AG08396 (cell line): ENCODE data around the gene SLC25A31.
A peak's percentile ranks its signal among the peaks of the same experiment; 100 is the strongest.

Experiments
- DNase-seq: peaks from one replicate; pipeline ENCODE4 v3.0.0; 2012; ENCODE audit warnings: low spot score, mixed read lengths

Gene SLC25A31

DNA sequence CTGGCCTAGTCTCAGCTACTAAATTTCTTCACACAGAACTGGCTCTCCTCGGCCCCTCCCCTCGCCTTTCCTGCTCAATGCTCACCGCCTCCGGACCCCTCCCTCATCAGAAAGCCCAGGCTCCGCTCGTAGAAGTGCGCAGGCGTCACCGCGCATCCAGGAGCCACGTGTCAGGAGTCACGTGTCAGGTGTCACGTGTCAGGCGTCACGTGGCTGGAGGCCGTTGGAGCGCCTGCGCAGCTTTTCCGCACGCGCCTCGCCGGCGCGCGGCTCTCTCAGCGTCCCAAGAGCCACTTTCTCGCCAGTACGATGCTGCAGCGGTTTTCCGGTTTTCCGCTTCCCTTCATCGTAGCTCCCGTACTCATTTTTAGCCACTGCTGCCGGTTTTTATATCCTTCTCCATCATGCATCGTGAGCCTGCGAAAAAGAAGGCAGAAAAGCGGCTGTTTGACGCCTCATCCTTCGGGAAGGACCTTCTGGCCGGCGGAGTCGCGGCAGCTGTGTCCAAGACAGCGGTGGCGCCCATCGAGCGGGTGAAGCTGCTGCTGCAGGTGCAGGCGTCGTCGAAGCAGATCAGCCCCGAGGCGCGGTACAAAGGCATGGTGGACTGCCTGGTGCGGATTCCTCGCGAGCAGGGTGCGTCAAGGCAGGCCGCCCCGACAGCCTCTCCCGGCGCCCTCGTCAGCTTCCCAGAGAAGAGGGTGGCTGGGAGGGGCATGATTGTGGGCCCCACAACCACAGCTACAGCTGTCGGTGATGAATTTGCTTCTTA lies at the start of gene SLC25A31:
Gene SLC25A31 (plus strand): TSS at position 259 of the 772 bp plus-strand sequence. CDS start 146 bp downstream, at position 405.
- DNase-seq = no peak

DNA sequence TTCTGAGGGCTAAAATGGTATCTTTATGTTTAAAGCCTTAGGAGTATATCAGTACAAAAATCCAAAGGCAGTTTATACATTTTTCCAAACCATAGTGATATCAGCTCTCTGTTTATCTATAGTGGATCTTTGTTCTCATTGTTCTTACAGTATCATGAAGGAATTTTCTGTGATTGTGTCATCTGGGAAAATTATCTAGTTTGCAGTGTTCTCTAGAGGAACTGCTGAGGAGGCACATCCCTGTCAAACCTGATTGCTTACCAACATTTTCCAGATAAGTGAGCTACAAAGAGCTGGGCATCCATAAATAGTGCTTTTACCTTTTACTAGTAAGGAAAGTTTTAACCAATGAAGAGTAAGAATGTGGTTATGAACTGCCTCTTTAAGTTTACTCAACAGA lies 44.9 kb upstream of the SLC25A31 start:
- no peak for DNase-seq

DNA sequence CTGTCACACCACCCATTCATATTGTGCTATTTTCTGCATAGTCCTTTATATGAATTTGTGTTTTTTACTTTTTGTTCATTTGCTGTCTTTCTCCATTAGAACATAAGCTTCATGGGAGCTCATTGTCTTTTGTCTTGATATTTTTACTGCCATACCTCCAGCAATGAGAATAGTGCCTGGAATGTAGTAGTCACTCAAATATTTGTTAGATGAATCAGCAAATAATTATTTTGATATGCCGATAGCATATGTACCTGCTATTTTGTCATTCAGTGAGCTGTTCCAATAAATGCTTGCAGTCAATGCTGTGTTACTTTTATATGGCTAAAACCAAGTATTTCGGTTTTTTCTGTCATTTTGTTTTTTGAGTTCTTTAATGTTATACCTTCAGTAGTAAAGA lies 43.5 kb upstream of the SLC25A31 start:
- DNase-seq = no peak

DNA sequence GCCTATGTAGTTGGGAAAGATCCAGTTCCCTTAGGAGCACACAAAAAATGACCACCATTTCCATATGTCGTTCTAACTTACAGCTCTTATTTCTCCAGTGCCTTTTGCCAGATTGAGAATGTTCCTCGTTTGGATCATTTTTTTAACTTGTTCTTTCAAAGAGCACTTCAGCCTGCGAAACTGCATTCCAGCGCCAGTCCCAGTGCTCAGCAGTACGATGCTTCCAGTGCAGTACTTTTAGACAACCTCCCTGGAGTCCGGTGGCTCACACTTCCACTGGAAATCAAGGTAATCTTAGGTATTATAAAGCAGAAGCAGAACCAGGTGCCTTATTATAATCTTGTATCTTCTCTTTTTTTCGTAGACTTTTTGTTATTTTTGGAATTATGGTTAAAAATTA lies 42.6 kb upstream of the SLC25A31 start:
- DNase-seq = no peak

DNA sequence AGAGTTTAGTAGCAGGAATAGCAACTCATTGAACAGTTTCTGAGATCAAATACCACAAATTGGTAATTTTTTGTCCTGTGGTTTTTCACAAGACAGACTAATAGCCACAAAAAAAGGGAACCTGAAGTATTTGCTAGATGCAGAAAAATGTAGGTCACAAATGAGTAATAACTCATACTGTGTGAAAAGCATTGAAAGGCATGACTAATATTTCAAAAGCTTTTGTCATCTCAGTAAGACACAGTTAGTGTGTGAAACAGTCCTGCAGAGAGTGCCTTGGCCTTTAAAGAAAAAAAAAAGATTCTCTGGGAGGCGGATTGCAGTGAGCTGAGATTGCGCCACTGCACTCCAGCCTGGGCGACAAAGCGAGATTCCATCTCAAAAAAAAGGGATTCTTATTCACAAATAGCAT lies 31.4 kb upstream of the SLC25A31 start:
- peak; percentile 27 for DNase-seq

DNA sequence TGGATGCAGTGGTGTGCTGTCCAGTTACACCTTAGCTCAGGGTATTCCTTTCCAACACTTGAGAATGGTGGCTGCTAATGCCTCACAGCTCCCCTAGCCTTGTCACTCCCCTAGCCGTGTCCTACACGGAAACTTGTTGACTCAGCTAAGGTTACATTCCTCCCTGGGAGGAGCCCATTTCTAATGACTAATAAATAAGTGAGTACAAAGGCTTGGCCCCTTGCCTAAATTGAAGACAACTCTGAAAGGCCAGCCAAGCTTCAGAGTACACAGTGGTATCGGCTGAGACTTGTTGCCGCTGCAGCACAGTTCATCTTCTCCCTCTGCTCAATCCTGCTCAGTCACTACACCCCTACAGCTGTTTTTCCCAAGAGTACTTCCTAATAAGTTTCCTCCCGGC lies 21.2 kb upstream of the SLC25A31 start:
- peak; percentile 41 for DNase-seq

DNA sequence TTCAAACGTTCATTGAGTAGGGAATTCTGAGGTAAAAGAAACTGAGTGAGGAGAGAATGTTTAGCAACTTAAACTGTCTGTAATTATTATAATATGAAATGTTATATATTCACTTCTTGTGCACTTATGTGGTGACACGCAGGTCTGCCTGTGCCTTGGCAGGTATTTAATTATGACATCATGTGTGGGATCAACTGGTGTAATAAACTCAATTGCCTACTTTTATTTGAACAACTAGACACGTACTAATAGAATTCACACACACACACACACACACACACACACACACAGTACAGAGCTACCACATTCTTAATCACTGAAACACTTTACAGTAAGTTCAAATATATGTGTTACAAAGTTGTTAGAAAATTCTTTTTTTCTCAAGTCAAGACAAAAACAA lies 20.7 kb upstream of the SLC25A31 start:
- no peak for DNase-seq

DNA sequence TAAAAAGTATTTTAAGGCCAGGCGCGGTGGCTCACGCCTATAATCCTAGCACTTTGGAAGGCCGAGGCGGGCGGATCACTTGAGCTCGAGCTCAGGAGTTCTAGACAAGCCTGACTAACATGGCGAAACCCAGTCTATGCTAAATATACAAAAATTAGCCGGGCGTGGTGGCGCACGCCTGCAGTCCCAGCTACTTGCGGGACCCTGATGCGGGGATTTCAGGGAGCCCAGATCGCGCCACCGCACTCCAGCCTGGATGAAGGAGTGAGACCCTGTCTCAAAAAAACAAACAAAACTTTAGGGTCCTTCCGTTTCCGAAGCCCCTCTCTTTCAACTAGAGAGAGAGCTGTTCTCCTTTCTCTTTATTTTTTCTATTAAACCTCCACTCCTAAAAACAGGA lies 1.2 kb downstream of the SLC25A31 start:
- no peak for DNase-seq

DNA sequence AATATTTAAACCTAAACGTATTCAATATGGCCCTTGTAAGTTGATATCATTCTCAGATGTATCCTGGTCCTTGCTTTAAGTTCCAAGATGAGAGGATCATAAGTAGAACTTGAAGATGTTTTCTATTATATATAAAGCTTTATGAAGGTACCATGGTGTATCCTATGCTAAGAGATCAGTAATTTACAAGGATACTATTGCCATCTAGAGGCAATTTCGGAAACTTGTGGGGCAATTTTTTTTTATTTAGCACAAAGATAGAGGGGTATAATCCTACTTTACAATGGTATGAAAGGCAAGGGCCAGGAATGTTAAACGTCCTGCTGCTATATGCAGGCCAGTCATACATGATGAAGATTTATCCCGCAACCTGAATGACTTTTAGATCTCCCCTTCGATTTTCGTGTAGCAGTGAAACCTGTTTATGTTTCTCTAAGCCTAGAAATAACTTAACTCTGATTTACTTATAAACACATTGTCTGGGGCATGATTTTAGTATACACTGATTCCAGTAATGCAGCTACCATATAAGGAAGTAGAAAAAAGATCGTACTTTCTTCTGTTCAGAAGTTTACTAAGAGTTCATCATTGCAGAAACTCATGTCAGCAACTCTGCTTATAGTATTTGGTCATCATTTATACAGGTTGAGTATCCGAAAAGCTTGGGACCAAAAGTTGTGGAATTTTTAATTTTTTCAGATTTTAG lies 2.6 kb downstream of the SLC25A31 start:
- peak; percentile 66 for DNase-seq

DNA sequence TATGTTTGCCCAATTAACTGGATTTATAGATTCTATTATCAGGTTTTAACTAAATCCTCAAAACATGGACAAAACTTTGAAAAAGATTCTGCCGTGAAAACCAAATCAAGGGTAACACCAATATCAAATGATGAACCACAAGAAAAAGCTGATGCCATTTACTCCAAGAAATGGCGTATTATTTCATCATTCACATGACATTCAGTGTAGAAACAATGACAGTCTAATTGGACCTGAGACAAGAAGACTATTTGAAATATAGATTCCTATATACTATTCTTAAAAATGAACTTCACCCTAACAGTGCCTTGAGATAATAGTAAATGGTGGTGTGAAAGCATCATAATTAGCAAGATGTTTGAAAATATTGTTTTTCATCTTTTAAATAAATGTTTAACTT lies 4.8 kb downstream of the SLC25A31 start:
- no peak for DNase-seq

DNA sequence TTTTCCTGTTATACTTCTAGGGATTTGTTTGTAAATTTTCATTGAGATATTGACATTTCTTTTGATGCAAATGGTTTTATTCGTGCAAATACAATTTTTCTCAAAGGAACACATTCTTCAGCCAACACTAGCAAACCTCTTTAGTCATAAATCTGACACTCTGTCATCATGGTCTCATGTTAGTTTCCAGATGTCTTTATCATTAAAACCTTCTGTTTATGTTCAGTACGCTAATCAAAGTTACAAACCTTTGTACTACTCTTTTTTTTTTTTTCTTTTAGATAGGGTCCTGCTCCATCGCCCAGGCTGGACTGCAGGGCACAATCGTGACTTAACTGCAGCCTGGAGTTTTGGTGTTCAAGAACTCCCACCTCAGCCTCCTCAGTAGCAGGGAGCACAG lies 7.1 kb downstream of the SLC25A31 start:
- DNase-seq = no peak

DNA sequence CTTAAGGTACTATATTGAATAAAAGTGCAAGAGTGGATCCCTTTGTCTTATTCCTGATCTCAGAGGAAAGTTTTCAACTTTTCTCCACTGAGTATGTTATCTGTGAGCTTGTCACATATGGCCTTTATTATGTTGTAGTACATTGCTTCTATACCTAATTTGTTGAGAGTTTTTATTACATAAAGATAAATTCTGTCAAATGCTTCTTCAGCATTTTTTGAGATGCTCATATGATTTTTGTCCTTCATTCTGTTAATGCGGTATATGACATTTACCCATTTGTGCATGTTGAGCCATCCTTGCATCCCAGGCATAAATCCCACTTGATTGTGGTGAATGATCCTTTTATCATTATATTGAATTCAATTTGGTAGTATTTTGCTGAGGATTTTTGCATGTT lies 11.0 kb downstream of the SLC25A31 start:
- DNase-seq = no peak

DNA sequence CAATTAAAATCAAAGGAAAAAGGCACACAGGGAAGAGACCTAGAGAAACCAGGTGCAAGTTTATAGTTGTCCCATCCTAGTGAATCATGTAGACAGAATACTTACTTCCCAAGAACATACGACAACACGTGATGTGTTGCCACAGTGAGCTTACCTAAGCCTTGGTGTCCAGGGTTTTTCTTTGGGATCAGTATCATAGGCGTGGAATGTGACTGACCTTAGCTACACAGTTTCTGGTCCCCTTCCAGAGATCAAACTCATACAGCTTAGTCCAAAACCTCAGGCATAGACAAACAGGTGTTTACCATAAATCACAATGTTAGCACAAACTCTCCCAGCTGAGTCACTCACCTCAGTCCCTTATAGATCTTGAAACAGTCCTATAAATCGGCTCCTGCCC lies 17.7 kb downstream of the SLC25A31 start:
- no peak for DNase-seq

DNA sequence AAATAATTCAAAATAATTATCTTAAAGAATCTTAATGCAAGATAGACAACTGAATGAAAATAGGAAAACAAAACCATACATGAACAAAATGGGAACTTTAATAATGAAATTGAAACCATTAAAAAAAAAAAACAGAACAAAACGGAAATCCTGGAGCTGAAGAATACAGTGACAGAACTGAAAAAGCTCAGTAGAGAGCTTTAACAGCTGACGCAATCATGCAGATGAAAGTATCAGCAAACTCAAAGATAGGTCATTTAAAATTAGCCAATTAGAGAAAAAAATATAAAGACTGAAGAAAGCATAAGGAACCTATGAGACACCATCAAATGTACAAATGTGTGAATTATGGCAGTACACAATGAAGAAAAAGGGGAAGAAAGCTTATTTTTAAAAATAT lies 18.8 kb downstream of the SLC25A31 start:
- DNase-seq = no peak

DNA sequence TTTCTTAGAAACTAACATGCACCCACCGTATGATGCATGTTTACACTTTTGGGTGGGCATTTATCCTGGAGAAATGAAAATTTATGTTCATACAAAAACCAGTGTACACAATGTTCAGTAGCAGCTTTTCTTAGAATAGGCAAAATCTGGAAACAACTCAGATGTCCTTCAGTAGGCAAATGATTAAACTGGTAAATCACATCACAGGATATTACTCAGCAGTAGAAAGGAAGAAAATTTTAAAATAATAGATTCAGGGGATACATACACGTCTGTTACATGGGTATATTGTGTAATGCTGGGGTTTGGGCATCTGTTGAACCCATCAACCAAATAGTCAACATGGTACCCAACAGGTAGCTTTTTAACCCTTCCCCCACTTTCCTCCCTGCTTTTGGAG lies 26.7 kb downstream of the SLC25A31 start:
- DNase-seq = no peak

DNA sequence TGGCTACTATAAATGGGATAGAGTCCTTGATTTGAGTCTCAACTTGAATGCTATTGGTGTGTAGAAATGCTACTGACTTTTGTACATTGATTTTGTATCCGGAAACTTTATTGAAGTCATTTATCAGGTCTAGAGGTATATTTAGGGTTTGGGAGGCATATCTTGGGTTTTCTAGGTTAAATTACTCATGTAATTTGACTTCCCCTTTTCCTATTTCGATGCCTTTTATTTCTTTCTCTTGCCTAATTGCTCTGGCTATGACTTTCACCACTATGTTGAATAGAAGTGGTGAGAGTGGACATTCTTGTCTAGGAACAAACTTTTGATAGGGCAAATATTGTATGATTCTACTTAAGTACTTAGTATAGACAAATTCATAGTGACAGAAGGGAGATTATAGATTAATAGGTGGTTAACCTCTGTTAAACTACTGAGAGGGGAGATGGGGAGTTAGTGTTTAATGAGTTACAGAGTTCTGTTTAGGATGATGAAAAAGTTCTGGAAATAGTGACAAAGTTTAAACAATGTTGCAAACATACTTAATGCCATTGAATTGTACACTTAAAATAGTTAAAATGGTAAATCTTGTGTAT lies 29.1 kb downstream of the SLC25A31 start:
- no peak for DNase-seq

DNA sequence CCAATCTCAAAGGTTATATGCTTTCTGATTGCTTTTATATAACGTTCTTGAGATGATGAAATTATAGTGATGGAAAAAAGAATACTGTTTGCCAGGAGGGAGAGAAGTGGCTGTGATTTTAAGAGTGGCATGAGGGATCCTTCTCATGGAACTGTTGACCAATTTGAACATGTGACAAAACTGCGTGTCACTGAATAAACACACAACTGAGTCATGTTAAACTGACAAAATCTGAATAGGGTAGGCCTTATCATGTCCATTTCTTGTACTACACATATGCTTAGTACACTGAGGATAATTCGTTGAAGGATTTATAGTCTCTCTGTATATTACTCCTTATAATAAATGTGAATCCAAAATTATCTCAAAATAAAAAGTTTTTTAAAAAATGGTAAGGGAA lies 29.7 kb downstream of the SLC25A31 start:
- no peak for DNase-seq

DNA sequence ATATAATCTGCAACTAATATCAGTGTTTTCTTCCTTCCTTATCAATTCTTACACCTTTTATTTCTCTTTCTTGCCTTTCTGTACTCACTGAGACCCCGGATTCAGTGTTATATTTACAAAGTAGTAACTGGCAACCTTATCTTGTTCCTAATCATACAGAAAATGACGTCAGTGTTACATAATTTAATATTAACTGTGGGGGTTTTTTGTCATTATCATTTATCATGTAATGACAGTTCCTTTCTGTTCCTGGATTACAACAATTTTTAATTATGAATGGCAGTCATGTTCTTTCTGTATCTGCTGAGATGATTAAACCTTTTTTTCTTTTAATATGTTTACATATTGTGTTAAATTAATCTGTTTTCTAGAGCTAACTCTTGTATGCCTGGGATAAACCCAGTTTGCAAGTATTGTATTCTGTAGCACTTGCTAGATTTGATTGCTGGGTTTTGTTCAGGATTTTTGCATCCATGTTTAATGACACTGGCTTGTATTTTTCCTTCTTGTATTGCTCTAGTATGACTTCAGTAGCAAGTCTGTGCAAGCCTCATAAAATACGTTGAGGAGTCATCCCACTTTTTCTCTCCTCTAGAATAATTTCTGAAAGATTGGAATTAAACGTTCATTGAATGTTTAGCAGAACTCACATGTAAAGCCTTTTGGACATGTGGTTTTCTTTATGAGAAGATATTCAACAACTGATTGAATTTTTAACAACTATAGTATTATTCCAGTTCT lies 41.5 kb downstream of the SLC25A31 start:
- no peak for DNase-seq

DNA sequence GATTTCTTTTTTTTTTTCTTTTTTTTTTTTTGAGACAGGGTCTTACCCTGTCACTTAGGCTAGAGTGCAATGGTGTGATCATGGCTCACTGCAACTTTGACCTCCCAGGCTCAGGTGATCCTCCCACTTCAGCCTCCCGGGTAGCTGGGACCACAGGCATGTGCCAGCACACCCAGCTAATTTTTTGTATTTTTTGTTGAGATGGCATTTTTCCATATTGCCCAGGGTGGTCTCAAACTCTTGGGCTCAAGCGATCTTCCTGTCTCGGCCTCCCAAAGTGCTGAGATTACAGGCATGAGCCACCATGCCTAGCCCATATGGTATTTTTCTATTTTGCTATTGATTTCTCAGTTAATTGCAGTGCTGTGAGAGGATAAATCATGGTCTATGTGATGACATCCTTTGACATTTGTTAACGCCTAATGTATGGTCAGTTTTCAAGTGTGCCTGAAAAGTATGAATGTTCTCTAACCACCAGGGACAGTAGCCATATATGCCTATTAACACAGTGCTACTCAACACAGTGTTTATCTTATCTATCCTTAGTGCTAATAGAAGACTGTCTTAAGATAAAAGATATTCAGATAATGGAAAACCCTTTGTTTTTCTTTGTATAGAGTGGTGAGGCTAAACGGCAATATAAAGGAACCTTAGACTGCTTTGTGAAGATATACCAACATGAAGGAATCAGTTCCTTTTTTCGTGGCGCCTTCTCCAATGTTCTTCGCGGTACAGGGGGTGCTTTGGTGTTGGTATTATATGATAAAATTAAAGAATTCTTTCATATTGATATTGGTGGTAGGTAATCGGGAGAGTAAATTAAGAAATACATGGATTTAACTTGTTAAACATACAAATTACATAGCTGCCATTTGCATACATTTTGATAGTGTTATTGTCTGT lies 42.8 kb downstream of the SLC25A31 start:
- no peak for DNase-seq

DNA sequence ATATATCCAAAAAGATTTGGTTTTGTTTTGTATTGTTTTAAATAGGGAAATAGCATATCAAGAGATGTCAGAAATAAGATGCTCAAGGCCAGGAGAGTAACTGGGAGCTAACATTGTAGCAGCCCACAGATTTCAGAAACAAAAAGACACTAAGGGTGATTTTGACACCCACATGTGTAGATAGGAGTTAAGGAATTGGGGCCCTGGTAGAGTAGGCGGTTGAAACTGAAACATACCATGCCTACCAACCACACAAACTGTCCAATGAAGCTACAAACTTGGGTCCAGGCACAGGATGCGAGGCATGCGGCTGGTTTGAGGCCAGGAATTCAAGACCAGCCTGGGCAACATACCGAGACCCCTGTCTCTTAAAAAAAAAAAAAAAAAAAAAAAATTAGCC lies 45.6 kb downstream of the SLC25A31 start:
- no peak for DNase-seq

DNA sequence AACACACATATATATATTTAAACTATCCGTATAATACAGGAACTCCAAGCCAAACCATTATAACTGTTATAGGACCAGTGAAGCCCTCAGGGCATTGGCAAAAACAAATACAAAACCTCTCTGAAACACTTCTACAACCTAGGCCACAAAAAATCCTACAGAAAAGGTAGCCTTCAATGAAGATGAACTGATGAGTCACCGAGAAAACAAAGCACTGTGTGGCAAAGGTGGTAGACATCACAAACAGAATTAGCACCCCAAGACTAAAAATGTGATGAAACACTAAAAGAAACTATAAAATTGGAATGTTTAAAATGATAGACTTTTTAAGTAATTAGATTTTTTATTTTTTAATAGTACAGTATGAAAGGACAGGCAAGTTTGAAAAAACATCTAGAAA lies 46.4 kb downstream of the SLC25A31 start:
- no peak for DNase-seq

DNA sequence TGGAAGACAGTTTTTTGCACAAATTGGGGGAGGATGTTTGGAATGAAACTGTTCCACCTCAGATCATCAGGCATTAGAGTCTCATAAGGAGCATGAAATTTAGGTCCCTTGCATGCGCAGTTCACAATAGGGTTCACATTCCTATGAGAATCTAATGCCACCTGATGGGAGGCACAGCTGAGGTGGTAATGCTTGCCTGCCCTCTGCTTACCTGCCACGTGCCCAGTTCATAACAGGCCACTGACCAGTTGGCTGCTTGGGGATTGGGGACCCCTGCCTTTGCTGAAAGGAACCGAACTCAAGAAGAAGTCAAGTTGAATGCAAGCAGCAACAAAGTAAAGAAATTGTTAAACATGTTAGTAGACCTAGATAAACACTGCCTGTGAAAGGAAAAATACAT lies 47.3 kb downstream of the SLC25A31 start:
- DNase-seq = no peak
